Measurements from ENCODE around the gene SYT11. TPM values are rescaled to one million over a fixed set of nuclear protein-coding genes. Genes with fewer than 3 reads are reported as not detected.
A peak's percentile ranks its signal among the peaks of the same experiment; 100 is the strongest.
"Not testable (repeated sequence)": the region's sequence is repeated elsewhere in the genome, so short reads cannot be mapped to it uniquely, and the experiment has no call there.

Gene SYT11
- total RNA-seq, 2 experiments from 2014 or later, result 30.7 to 31.6 TPM

GRCh38 chr1:155911156-155912055, 52.0 kb downstream of the SYT11 start, which contains the start of gene RIT1:
Gene RIT1 (minus strand): TSS chr1:155911349. CDS start chr1:155910761, 588 bp downstream.
- no peaks in the 10 kb centered on the region for H3K27me3 Mint-ChIP-seq
- POLR2A ChIA-PET, result interaction anchor here (0.5 to 2.9 kb wide), 5 partner anchors 23 to 274 kb away, joined by 3 to 14 read pairs (median 3); partner anchors contain the start of genes KHDC4 and SYT11
- peak within 1 kb of the TSS; percentile 98 for H3K4me3 Mint-ChIP-seq
- DNase-seq, result peak; percentile 90
- H3K9me3 Mint-ChIP-seq, result no peaks in the 10 kb centered on the region
- CTCF ChIA-PET, result interaction anchor here (0.6 to 0.7 kb wide), 2 partner anchors 25 to 78 kb away, joined by 3 read pairs; no protein-coding TSS in a partner anchor
- H3K4me1 Mint-ChIP-seq, result peaks cover 29% of the 10 kb centered on the region
- H3K27ac Mint-ChIP-seq, result peak within 1 kb of the TSS; percentile 97
- peaks cover 66% of the 10 kb centered on the region for H3K36me3 Mint-ChIP-seq (ENCODE audit: low read depth)

- no peaks in the 10 kb centered on the region for H3K9me3 Mint-ChIP-seq
- H3K27me3 Mint-ChIP-seq, result no peaks in the 10 kb centered on the region
- no peak for DNase-seq
- H3K4me3 Mint-ChIP-seq, result peak overlapping the region; percentile 98
- ChIA-PET POLR2A (interaction anchor here (1.3 to 2.9 kb wide), 3 partner anchors 22 to 64 kb away, joined by 3 to 14 read pairs (median 5); partner anchors contain the start of genes KHDC4 and SYT11), CTCF (interaction anchor here (0.6 to 0.7 kb wide), 2 partner anchors 26 to 78 kb away, joined by 3 read pairs; no protein-coding TSS in a partner anchor)
- peak overlapping the region; percentile 97 for H3K27ac Mint-ChIP-seq
- H3K4me1 Mint-ChIP-seq, result peaks cover 33% of the 10 kb centered on the region
- peaks cover 70% of the 10 kb centered on the region for H3K36me3 Mint-ChIP-seq (ENCODE audit: low read depth)
These were observed 52.7 kb downstream of the SYT11 start for GRCh38 chr1:155912056-155912536.

- H3K9me3 Mint-ChIP-seq, result no peaks in the 10 kb centered on the region
- H3K4me3 Mint-ChIP-seq, result no peak overlapping the region
- H3K27ac Mint-ChIP-seq, result no peak overlapping the region
- ChIA-PET CTCF (interaction anchor here (1.1 kb wide), 1 partner anchor 18 kb away, joined by 4 read pairs; no protein-coding TSS in a partner anchor), POLR2A (interaction anchor here (1.2 kb wide), 1 partner anchor 20 kb away, joined by 3 read pairs; the partner anchor contains the start of gene KHDC4)
- H3K27me3 Mint-ChIP-seq, result no peaks in the 10 kb centered on the region
- peaks cover 72% of the 10 kb centered on the region for H3K36me3 Mint-ChIP-seq (ENCODE audit: low read depth)
- DNase-seq, result no peak
- H3K4me1 Mint-ChIP-seq, result peaks cover 27% of the 10 kb centered on the region
These were observed 54.8 kb downstream of the SYT11 start for GRCh38 chr1:155913969-155914757.

GRCh38 chr1:155918660-155919059, 59.3 kb downstream of the SYT11 start:
- peaks cover 75% of the 10 kb centered on the region for H3K36me3 Mint-ChIP-seq (ENCODE audit: low read depth)
- ChIA-PET POLR2A (interaction anchor here (1.1 kb wide), 1 partner anchor 36 kb away, joined by 3 read pairs; no protein-coding TSS in a partner anchor), CTCF (interaction anchor here (0.7 kb wide), 2 partner anchors 68 to 257 kb away, joined by 3 read pairs; no protein-coding TSS in a partner anchor)

GRCh38 chr1:155919801-155920200, 60.4 kb downstream of the SYT11 start:
- peaks cover 72% of the 10 kb centered on the region for H3K36me3 Mint-ChIP-seq (ENCODE audit: low read depth)
- CTCF ChIA-PET, result no interaction called here
- H3K4me1 Mint-ChIP-seq, result peaks cover 13% of the 10 kb centered on the region
- H3K27ac Mint-ChIP-seq, result no peak overlapping the region
- H3K9me3 Mint-ChIP-seq, result no peaks in the 10 kb centered on the region
- POLR2A ChIA-PET, result interaction anchor here (1.1 kb wide), 1 partner anchor 35 kb away, joined by 3 read pairs; no protein-coding TSS in a partner anchor
- no peak overlapping the region for H3K4me3 Mint-ChIP-seq
- H3K27me3 Mint-ChIP-seq, result no peaks in the 10 kb centered on the region
- no peak for DNase-seq

More at GRCh38 chr1:155918660-155919059, 59.3 kb downstream of the SYT11 start:
- no peak overlapping the region for H3K4me3 Mint-ChIP-seq
- no peaks in the 10 kb centered on the region for H3K9me3 Mint-ChIP-seq
- H3K27ac Mint-ChIP-seq, result no peak overlapping the region
- peaks cover 13% of the 10 kb centered on the region for H3K4me1 Mint-ChIP-seq
- DNase-seq, result no peak
- H3K27me3 Mint-ChIP-seq, result no peaks in the 10 kb centered on the region

GRCh38 chr1:155920717-155921116, 61.4 kb downstream of the SYT11 start:
- Mint-ChIP-seq H3K4me3 (no peak overlapping the region), H3K27me3 (no peaks in the 10 kb centered on the region), H3K27ac (no peak overlapping the region), H3K9me3 (no peaks in the 10 kb centered on the region), H3K36me3 (ENCODE audit: low read depth) (peaks cover 73% of the 10 kb centered on the region), H3K4me1 (peaks cover 13% of the 10 kb centered on the region)
- no peak for DNase-seq
- ChIA-PET POLR2A (interaction anchor here (1.2 kb wide), 1 partner anchor 14 kb away, joined by 4 read pairs; the partner anchor contains the start of gene KHDC4), CTCF (interaction anchor here (1.6 kb wide), 1 partner anchor 146 kb away, joined by 4 read pairs; no protein-coding TSS in a partner anchor)

- Mint-ChIP-seq H3K9me3 (no peaks in the 10 kb centered on the region), H3K27ac (no peak overlapping the region), H3K4me3 (no peak overlapping the region), H3K27me3 (no peaks in the 10 kb centered on the region), H3K36me3 (ENCODE audit: low read depth) (peaks cover 79% of the 10 kb centered on the region), H3K4me1 (peaks cover 32% of the 10 kb centered on the region)
- ChIA-PET CTCF (interaction anchor here (0.9 kb wide), 1 partner anchor 51 kb away, joined by 3 read pairs; no protein-coding TSS in a partner anchor), POLR2A (no interaction called here)
- DNase-seq, result no peak
These were observed 66.1 kb downstream of the SYT11 start for GRCh38 chr1:155925506-155925905.

GRCh38 chr1:155929057-155929456, 69.7 kb downstream of the SYT11 start:
- H3K27ac Mint-ChIP-seq, result no peak overlapping the region
- POLR2A ChIA-PET, result no interaction called here

GRCh38 chr1:155930725-155931124, 71.4 kb downstream of the SYT11 start:
- not testable (repeated sequence) for H3K27ac Mint-ChIP-seq, H3K27me3 Mint-ChIP-seq, DNase-seq, H3K9me3 Mint-ChIP-seq
- H3K4me3 Mint-ChIP-seq, result peak overlapping the region; percentile 49
- ChIA-PET POLR2A (interaction anchor here (1.0 to 1.5 kb wide), 8 partner anchors 13 to 59 kb away, joined by 3 to 6 read pairs (median 3); no protein-coding TSS in a partner anchor), CTCF (interaction anchor here (1.0 to 6.8 kb wide), 3 partner anchors 47 to 59 kb away, joined by 3 to 61 read pairs (median 5); no protein-coding TSS in a partner anchor)
- peaks cover 49% of the 10 kb centered on the region for H3K4me1 Mint-ChIP-seq
- peaks cover 61% of the 10 kb centered on the region for H3K36me3 Mint-ChIP-seq (ENCODE audit: low read depth)

More at GRCh38 chr1:155929057-155929456, 69.7 kb downstream of the SYT11 start:
- Mint-ChIP-seq H3K36me3 (ENCODE audit: low read depth) (peaks cover 70% of the 10 kb centered on the region), H3K27me3 (no peaks in the 10 kb centered on the region), H3K4me3 (no peak overlapping the region), H3K4me1 (peaks cover 49% of the 10 kb centered on the region), H3K9me3 (no peaks in the 10 kb centered on the region)
- CTCF ChIA-PET, result interaction anchor here (6.8 kb wide), 1 partner anchor 61 kb away, joined by 61 read pairs; no protein-coding TSS in a partner anchor
- no peak for DNase-seq

GRCh38 chr1:155931332-155932038, 72.1 kb downstream of the SYT11 start:
- no peaks in the 10 kb centered on the region for H3K27me3 Mint-ChIP-seq
- peak overlapping the region; percentile 49 for H3K4me3 Mint-ChIP-seq
- peak overlapping the region; percentile 48 for H3K27ac Mint-ChIP-seq
- H3K9me3 Mint-ChIP-seq, result no peaks in the 10 kb centered on the region
- DNase-seq, result no peak
- CTCF ChIA-PET, result interaction anchor here (1.0 to 6.8 kb wide), 7 partner anchors 8 to 59 kb away, joined by 3 to 61 read pairs (median 4); no protein-coding TSS in a partner anchor
- POLR2A ChIA-PET, result interaction anchor here (1.2 to 4.4 kb wide), 7 partner anchors 13 to 135 kb away, joined by 3 to 68 read pairs (median 6); partner anchors contain the start of gene ARHGEF2
- H3K36me3 Mint-ChIP-seq (ENCODE audit: low read depth), result peaks cover 53% of the 10 kb centered on the region
- H3K4me1 Mint-ChIP-seq, result peaks cover 51% of the 10 kb centered on the region

- Mint-ChIP-seq H3K4me3 (peak overlapping the region; percentile 50), H3K27me3 (no peaks in the 10 kb centered on the region), H3K4me1 (peaks cover 48% of the 10 kb centered on the region), H3K36me3 (ENCODE audit: low read depth) (peaks cover 47% of the 10 kb centered on the region), H3K9me3 (no peaks in the 10 kb centered on the region), H3K27ac (no peak overlapping the region)
- POLR2A ChIA-PET, result interaction anchor here (1.0 to 4.4 kb wide), 9 partner anchors 12 to 134 kb away, joined by 3 to 68 read pairs (median 6); partner anchors contain the start of genes ARHGEF2, GON4L and SYT11
- DNase-seq, result no peak
- CTCF ChIA-PET, result interaction anchor here (0.5 to 6.8 kb wide), 8 partner anchors 8 to 781 kb away, joined by 3 to 61 read pairs (median 4); no protein-coding TSS in a partner anchor
These were observed 72.7 kb downstream of the SYT11 start for GRCh38 chr1:155932081-155932480.
